ENCODE measurements around the gene HSD17B2. TPM values are rescaled to one million over a fixed set of nuclear protein-coding genes. Genes with fewer than 3 reads are reported as not detected.

The HSD17B2 gene
- total and polyA plus RNA-seq, 9 donors: 0.12 to 4.5 (median 0.59) TPM; not detected in 4

GRCh38 chr16:82116535-82116934 lies 81.5 kb downstream of the HSD17B2 start:
- intact Hi-C loops (cut with DNase I): no loop called here

GRCh38 chr16:82118749-82119148 lies 83.7 kb downstream of the HSD17B2 start:
- WGBS, 3 donors: 84 to 91% (median 91%) methylated on average over 2 of the region's 2 CpGs
- Histone ChIP-seq H3K27ac (no peak overlapping the region), H3K27me3 (no peaks in the 10 kb centered on the region), H3K4me1 (ENCODE audit: insufficient read depth) (no peaks in the 10 kb centered on the region), H3K9me3 (no peaks in the 10 kb centered on the region), H3K36me3 (no peaks in the 10 kb centered on the region), H3K4me3 (no peak overlapping the region)
- intact Hi-C loops (cut with DNase I): no loop called here
- TF ChIP-seq EP300 (IDR thresholded peaks at IDR 0.05): no peak
- TF ChIP-seq CTCF (IDR thresholded peaks at IDR 0.05): no peak
- TF ChIP-seq POLR2A (IDR thresholded peaks at IDR 0.05): no peak
- DNase-seq: no peak

More at GRCh38 chr16:82116535-82116934, 81.5 kb downstream of the HSD17B2 start:
- Histone ChIP-seq H3K27me3 (no peaks in the 10 kb centered on the region), H3K27ac (no peak overlapping the region), H3K36me3 (no peaks in the 10 kb centered on the region), H3K9me3 (no peaks in the 10 kb centered on the region), H3K4me3 (no peak overlapping the region), H3K4me1 (ENCODE audit: insufficient read depth) (no peaks in the 10 kb centered on the region)
- no peak for DNase-seq
- WGBS, 3 donors: 33 to 59% (median 49%) methylated on average over 1 of the region's 1 CpG
- no peak for TF ChIP-seq EP300 (IDR thresholded peaks at IDR 0.05)
- TF ChIP-seq CTCF (IDR thresholded peaks at IDR 0.05): no peak
- no peak for TF ChIP-seq POLR2A (IDR thresholded peaks at IDR 0.05)

GRCh38 chr16:82119405-82119804 lies 84.4 kb downstream of the HSD17B2 start:
- Histone ChIP-seq H3K27ac (no peak overlapping the region), H3K4me1 (ENCODE audit: insufficient read depth) (no peaks in the 10 kb centered on the region), H3K4me3 (no peak overlapping the region), H3K9me3 (no peaks in the 10 kb centered on the region), H3K27me3 (no peaks in the 10 kb centered on the region), H3K36me3 (no peaks in the 10 kb centered on the region)
- TF ChIP-seq CTCF (IDR thresholded peaks at IDR 0.05): no peak
- intact Hi-C loops (cut with DNase I): no loop called here
- no peak for DNase-seq
- 68 to 95% (median 77%) methylated on average over 4 of the region's 4 CpGs for WGBS, 3 donors

GRCh38 chr16:82124651-82125050 lies 89.6 kb downstream of the HSD17B2 start:
- Histone ChIP-seq H3K27ac (no peak overlapping the region), H3K9me3 (no peaks in the 10 kb centered on the region), H3K36me3 (no peaks in the 10 kb centered on the region), H3K4me1 (ENCODE audit: insufficient read depth) (no peaks in the 10 kb centered on the region), H3K4me3 (no peak overlapping the region), H3K27me3 (no peaks in the 10 kb centered on the region)
- WGBS, 3 donors: 80 to 88% (median 87%) methylated on average over 3 of the region's 3 CpGs
- TF ChIP-seq POLR2A (IDR thresholded peaks at IDR 0.05): no peak
- TF ChIP-seq EP300 (IDR thresholded peaks at IDR 0.05): no peak
- TF ChIP-seq CTCF (IDR thresholded peaks at IDR 0.05): no peak
- intact Hi-C loops (cut with DNase I): loop anchor here in 1 of 4 donors (5.0 kb wide), 1 partner anchor 1337 kb away; no protein-coding TSS in a partner anchor
- no peak for DNase-seq
